Stimulated activated CD4-positive, alpha-beta T cell treated with anti-CD3 and anti-CD28 coated beads, Interleukin-4, amount 100 ng/mL, for 48 hours (primary cell): ENCODE data around the gene WDR27.
"Not testable (repeated sequence)": the region's sequence is repeated elsewhere in the genome, so short reads cannot be mapped to it uniquely, and the experiment has no call there.

Experiments
- DNase-seq, 2 donors: peaks; one replicate each; pipeline ENCODE4 v3.0.0-alpha.2; 2020; ENCODE audit warnings: low read depth in 2 of 2

The WDR27 gene

GRCh38 chr6:169661391-169661756, 40.5 kb downstream of the WDR27 start:
- no peak for DNase-seq

DNA sequence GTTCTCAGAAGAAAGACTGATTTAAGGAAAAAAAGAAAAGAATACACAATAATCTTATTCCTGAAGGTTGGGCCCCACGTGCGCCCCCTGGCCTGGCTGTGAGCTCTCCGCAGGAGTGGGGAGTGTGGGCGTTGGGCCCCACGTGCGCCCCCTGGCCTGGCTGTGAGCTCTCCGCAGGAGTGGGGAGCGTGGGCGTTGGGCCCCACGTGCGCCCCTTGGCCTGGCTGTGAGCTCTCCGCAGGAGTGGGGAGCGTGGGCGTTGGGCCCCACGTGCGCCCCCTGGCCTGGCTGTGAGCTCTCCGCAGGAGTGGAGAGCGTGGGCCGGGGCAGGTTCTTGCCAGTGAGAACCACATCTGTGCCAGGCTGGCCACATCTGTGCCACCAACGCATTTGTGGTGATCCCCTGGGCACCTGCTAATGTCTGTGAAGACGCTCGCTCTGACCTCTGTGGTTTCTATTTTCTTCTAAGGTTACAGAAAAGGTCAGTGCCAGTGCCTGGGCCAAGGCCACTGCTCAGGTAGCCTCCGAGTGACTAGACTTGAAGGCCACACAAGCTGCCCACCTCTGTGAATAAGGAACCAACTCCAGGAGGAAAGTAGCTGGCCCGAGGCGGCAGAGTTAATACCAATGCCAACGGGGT, 41.0 kb downstream of the WDR27 start:
- DNase-seq, result no peak

DNA sequence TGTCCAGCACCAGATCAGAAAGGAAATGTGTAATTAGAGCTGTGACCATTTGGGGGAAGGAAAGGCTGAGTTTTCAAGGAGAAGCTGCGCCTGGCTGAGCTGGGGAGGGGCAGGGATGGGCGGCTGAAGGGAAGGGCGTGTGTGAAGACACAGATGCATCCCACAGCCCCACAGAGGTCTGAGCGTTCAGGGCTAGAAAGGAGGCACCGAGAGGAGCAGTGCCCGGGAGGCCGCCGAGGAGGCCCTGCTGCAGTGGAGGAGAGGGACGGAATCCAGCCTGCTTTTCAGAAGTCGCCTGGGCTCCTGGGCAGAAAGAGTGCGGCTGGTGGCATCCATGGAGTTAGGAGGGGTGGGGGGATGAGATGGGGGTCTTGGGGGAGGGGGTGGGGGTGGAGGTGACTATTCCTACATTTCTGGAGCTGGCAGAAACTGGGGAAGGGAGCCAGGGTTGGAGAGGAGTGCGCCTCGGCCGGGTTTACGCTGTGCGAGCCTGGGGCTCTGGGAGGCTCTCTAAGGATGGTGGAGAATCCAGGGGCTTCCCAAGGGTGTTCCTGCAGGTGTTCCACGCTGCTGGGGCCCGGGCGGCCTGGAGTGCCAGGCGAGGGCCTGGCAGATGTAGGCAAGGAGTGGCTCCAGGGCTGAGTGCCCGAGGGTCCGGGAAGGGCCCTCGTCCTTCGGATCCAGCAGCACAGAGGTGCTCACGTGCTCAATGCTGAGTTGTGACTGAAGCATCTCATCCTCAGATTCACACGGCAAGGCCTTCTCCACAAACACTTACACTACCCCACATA, 41.8 kb downstream of the WDR27 start:
- no peak for DNase-seq

DNA sequence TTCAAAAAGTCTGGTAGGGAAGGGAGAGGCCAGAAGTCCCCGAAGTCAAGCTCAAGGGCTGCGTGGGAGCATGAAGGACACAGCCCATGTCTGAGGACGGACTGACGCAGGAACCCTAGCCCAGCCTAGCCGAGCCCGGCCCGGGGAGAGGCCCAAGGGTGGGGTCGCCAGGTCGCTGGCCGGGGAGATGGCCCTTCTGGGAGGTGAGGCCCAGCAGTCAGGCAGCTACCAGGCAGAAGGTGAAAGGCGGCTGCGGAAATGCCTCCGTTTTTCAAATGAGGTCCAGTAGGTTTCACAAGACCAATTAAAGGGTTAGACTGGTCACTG, 44.6 kb downstream of the WDR27 start:
- DNase-seq, result no peak

DNA sequence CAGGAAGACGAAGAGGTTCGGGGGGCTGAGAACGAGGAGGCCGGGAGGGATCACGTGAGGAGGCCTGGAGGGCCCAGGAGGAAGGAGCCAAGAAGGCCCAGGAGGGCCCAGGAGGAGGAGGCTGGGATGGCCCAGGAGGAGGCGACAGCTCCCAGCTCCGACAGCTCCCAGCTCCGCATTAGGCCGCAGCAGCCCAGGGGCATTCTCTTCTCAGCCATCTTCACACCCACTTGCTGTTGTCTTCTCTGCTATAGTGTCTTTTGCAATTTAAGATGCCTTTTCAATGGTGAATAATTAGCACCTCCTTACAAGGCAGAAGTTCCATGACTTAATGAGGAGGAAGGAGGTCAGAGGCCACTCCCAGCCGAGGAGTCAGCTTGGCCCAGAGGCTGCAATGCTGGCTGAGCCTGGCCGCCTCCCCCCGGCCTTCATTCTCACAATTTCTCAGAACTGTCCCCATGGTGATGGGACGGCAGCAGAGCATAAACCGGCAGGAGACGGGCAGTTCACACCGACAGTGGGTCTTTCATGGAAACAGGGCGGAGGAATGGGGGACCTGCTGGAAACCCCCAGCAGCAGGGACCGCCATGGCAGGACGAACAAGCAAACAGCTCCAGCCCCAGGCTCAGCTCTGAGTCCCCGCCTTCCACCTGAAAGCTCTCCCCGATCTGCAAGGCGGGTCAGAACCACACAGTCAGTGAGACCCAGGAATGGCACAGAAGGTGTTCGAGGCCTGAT, 45.1 kb downstream of the WDR27 start:
- no peak for DNase-seq

GRCh38 chr6:169654598-169655391, 47.0 kb downstream of the WDR27 start:
- DNase-seq, result peak; percentile 28 to 50

DNA sequence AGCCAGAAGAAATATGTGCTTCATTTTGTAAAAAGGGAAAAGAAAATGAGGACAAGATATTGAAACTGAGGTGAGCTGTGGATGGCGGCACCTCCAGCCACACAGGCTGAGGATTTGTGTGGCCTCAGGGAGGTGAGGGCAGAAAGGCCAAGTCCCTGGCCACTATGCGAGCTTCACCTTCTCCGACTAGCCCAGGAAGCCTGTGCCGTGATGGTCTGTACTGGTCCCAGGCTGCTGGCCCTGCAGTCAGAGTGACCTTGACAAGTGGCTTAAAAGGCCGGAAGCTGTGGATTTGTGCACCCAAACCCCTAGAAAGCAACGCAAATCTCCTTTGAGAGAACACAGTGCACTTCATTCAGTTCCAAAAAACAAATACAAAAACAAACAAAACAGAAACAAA, 48.1 kb downstream of the WDR27 start:
- no peak for DNase-seq

GRCh38 chr6:169652896-169653295, 48.9 kb downstream of the WDR27 start:
- no peak for DNase-seq

GRCh38 chr6:169651498-169651897, 50.3 kb downstream of the WDR27 start:
- no peak for DNase-seq

DNA sequence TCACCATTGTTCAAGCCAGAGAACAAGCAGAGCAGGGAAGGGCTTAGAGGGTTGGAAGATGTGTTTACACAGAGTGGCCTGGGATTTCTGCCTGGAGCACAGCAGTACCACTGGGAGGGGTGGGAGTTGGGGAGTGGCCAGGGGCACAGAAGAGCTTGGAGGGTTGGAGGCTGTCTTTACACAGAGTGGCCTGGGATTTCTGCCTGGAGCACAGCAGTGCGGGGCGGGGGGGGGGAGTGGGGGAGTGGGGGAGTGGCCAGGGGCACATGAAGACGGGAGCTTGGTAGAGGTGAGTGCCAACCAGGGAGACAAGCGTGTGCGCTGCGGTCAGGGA, 50.9 kb downstream of the WDR27 start:
- no peak for DNase-seq

- no peak for DNase-seq
Measured at GRCh38 chr6:169650241-169650958, 51.4 kb downstream of the WDR27 start.

DNA sequence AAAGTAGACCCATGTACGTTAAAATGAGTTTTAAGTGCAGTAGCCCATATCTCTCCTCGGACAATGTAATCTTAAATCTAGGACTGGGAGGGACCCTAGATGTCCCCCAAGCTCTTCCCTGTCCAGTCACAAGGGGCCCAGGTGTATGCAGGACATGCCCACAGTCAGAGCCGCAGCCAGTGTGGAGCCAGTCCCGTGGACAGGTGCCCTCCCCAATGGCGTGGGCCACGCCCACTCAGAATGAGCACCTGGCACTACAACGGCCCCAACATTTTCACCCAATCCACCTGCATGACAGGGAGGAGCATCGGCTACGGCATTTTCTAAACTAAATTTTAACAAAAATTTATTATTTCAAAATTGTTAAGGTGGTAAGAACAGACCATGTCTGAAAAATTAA, 53.2 kb downstream of the WDR27 start:
- no peak for DNase-seq

DNA sequence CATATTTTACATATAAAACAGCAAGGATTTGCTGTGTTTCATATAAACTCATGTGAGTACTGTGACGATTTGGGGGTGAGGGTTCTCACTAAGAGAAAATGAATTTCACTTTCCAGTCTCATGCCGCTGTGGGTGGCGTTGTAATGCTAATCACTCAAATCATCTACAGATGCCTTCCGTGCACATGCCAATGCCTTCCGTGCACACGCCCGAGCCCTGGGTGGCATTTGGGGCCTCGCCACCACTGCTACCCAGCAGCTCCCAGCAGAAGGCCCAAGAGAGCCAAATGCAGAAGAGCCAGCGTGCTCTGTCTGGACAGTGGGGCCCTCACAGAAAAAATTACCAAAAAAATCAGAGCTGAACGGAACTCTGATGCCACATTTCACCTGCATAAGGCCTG, 53.7 kb downstream of the WDR27 start:
- no peak for DNase-seq

DNA sequence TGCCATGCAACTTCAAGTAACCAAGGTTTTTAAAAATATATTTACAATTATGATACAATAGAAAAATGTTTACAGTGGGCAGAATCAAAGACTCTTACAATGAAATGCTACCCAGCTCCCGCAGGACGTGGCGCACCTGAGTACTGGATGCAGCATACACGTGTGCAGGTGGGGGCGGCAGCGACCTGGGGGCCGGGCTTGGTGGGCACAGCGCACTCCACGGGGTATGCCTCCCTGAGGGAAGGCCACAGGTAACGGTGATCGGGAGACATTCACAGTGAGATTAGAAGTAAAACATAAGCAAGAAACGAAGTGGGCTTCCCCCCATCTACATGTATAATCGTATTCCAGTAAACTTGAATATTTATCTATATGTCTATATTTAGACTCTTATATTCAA, 54.2 kb downstream of the WDR27 start:
- DNase-seq, result no peak

GRCh38 chr6:169646906-169647567, 54.8 kb downstream of the WDR27 start:
- DNase-seq, result no peak

DNA sequence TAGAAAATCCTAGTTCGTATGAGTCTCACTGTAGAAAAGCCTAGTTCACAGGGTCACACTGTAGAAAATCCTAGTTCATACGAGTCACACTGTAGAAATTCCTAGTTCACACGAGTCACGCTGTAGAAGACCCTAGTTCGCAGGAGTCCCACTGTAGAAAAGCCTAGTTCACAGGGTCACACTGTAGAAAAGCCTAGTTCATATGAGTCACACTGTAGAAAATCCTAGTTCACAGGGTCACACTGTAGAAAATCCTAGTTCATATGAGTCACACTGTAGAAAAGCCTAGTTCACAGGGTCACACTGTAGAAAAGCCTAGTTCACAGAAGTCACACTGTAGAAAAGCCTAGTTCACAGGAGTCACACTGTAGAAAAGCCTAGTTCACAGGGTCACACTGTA, 56.4 kb downstream of the WDR27 start:
- DNase-seq, result not testable (repeated sequence)

GRCh38 chr6:169643521-169643920, 58.3 kb downstream of the WDR27 start:
- no peak for DNase-seq

GRCh38 chr6:169642455-169642854, 59.4 kb downstream of the WDR27 start:
- no peak for DNase-seq

GRCh38 chr6:169641461-169642085, 60.3 kb downstream of the WDR27 start:
- DNase-seq, result no peak

GRCh38 chr6:169640983-169641382, 60.8 kb downstream of the WDR27 start:
- DNase-seq, result no peak
